ENCODE data around the gene PDSS2. TPM values are rescaled to one million over a fixed set of nuclear protein-coding genes. Genes with fewer than 3 reads are reported as not detected.
A peak's percentile ranks its signal among the peaks of the same experiment; 100 is the strongest.
"Not testable (repeated sequence)": the region's sequence is repeated elsewhere in the genome, so short reads cannot be mapped to it uniquely, and the experiment has no call there.

The PDSS2 gene
- total RNA-seq, 4 donors from 2014 or later, result 18.6 to 32.3 (median 25.6) TPM

- peaks cover 11 to 16% of the 10 kb centered on the region in 2 donors for H3K4me1 ChIP-seq
- intact Hi-C loops (cut with DNase I), result no loop called here
Measured at GRCh38 chr6:107315114-107315513, 144.2 kb downstream of the PDSS2 start.

GRCh38 chr6:107314531-107314939 is 144.8 kb downstream of the PDSS2 start:
- DNase-seq, result no peak
- no peak overlapping the region for H3K27ac ChIP-seq
- 67 to 75% methylated on average over 3 of the region's 3 CpGs for WGBS, 2 donors
- H3K9me3 ChIP-seq, result no peaks in the 10 kb centered on the region
- no peak overlapping the region for H3K4me3 ChIP-seq (replicated peaks in 1 of 3)
- H3K4me1 ChIP-seq, result peaks cover 11 to 16% of the 10 kb centered on the region in 2 donors
- TF ChIP-seq CTCF (IDR thresholded peaks at IDR 0.05), result no peak
- no peak for TF ChIP-seq POLR2A (IDR thresholded peaks at IDR 0.05)
- H3K36me3 ChIP-seq, result no peaks in the 10 kb centered on the region
- intact Hi-C loops (cut with DNase I), result no loop called here
- no peaks in the 10 kb centered on the region for H3K27me3 ChIP-seq

More at GRCh38 chr6:107315114-107315513, 144.2 kb downstream of the PDSS2 start:
- no peak overlapping the region for H3K4me3 ChIP-seq (replicated peaks in 1 of 3)
- H3K36me3 ChIP-seq, result no peaks in the 10 kb centered on the region
- H3K9me3 ChIP-seq, result no peaks in the 10 kb centered on the region
- DNase-seq, result no peak
- peak overlapping the region in 2 of 3 donors; percentile 13 to 27 for H3K27ac ChIP-seq
- TF ChIP-seq CTCF (IDR thresholded peaks at IDR 0.05) (no peak), POLR2A (IDR thresholded peaks at IDR 0.05) (no peak)
- H3K27me3 ChIP-seq, result no peaks in the 10 kb centered on the region

- 98% methylated on average over 3 of the region's 3 CpGs for WGBS, 2 donors
- no peak for DNase-seq
- intact Hi-C loops (cut with DNase I), result no loop called here
- Histone ChIP-seq H3K27ac (no peak overlapping the region), H3K36me3 (no peaks in the 10 kb centered on the region), H3K4me1 (peaks cover 11 to 16% of the 10 kb centered on the region in 2 donors), H3K27me3 (no peaks in the 10 kb centered on the region), H3K4me3 (replicated peaks in 1 of 3) (no peak overlapping the region), H3K9me3 (no peaks in the 10 kb centered on the region)
- no peak for TF ChIP-seq POLR2A (IDR thresholded peaks at IDR 0.05)
- TF ChIP-seq CTCF (IDR thresholded peaks at IDR 0.05), result no peak
Measured at GRCh38 chr6:107313776-107314175, 145.6 kb downstream of the PDSS2 start.

- 98% methylated on average over 3 of the region's 3 CpGs for WGBS, 2 donors
- H3K4me1 ChIP-seq, result peaks cover 11% of the 10 kb centered on the region in 2 donors
- no peaks in the 10 kb centered on the region for H3K27me3 ChIP-seq
- no peak overlapping the region for H3K4me3 ChIP-seq (replicated peaks in 1 of 3)
- no peaks in the 10 kb centered on the region for H3K9me3 ChIP-seq
- H3K36me3 ChIP-seq, result no peaks in the 10 kb centered on the region
- no peak overlapping the region for H3K27ac ChIP-seq
- no peak for TF ChIP-seq CTCF (IDR thresholded peaks at IDR 0.05)
- no peak for TF ChIP-seq POLR2A (IDR thresholded peaks at IDR 0.05)
- intact Hi-C loops (cut with DNase I), result no loop called here
- DNase-seq, result no peak
Measured at GRCh38 chr6:107310362-107310761, 149.0 kb downstream of the PDSS2 start.

DNA sequence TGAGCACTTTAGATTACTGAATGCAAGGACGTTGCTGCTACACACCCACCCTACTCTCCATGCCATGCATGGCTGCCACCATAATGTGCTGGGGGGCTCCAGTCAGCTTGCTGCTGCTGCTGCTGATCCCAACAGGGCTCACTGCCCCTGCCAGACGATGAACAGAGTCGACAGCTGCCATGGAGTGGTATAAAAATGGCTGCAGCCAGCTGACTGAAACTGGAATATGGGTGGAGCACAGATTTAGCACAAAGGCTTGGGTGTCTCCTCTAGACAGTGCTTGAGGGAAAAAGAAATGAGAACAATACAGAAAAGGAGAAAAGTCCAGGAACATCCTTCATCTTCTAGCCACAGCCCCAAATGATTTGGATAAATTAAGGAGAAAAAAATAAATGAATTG is 150.7 kb downstream of the PDSS2 start:
- TF ChIP-seq CTCF (IDR thresholded peaks at IDR 0.05), result no peak
- TF ChIP-seq POLR2A (IDR thresholded peaks at IDR 0.05), result no peak
- Histone ChIP-seq H3K36me3 (no peaks in the 10 kb centered on the region), H3K4me3 (replicated peaks in 1 of 3) (no peak overlapping the region), H3K27me3 (no peaks in the 10 kb centered on the region), H3K9me3 (no peaks in the 10 kb centered on the region), H3K27ac (no peak overlapping the region), H3K4me1 (no peaks in the 10 kb centered on the region)
- intact Hi-C loops (cut with DNase I), result no loop called here
- WGBS, 2 donors, result 82 to 85% methylated on average over 3 of the region's 3 CpGs
- DNase-seq, result no peak

GRCh38 chr6:107305994-107306393 is 153.4 kb downstream of the PDSS2 start:
- H3K4me1 ChIP-seq; H3K27ac ChIP-seq; H3K36me3 ChIP-seq; H3K4me3 ChIP-seq (replicated peaks in 1 of 3); intact Hi-C loops (cut with DNase I); DNase-seq; H3K27me3 ChIP-seq; H3K9me3 ChIP-seq: not testable (repeated sequence)
- 84 to 93% methylated on average over 3 of the region's 3 CpGs for WGBS, 2 donors
